ENCODE data around the gene SLC19A1.

SLC19A1 gene

GRCh38 chr21:45467221-45467779, 74.9 kb downstream of the SLC19A1 start:
- no peak for DNase-seq (ENCODE audit: low spot score)

GRCh38 chr21:45466330-45467220, 75.7 kb downstream of the SLC19A1 start:
- DNase-seq (ENCODE audit: low spot score), result no peak

- no peak for DNase-seq (ENCODE audit: low spot score)
Observed at GRCh38 chr21:45465611-45466329, 76.5 kb downstream of the SLC19A1 start.

- no peak for DNase-seq (ENCODE audit: low spot score)
Observed at GRCh38 chr21:45465105-45465504, 77.1 kb downstream of the SLC19A1 start.

GRCh38 chr21:45464309-45464708, 77.9 kb downstream of the SLC19A1 start:
- no peak for DNase-seq (ENCODE audit: low spot score)

- no peak for DNase-seq (ENCODE audit: low spot score)
Observed at GRCh38 chr21:45463871-45464270, 78.4 kb downstream of the SLC19A1 start.

- no peak for DNase-seq (ENCODE audit: low spot score)
Observed at GRCh38 chr21:45461806-45462341, 80.4 kb downstream of the SLC19A1 start.

- DNase-seq (ENCODE audit: low spot score), result no peak
Observed at GRCh38 chr21:45461369-45461750, 80.9 kb downstream of the SLC19A1 start.

- peak; percentile 18 for DNase-seq (ENCODE audit: low spot score)
Observed at GRCh38 chr21:45460611-45461368, 81.5 kb downstream of the SLC19A1 start.

- no peak for DNase-seq (ENCODE audit: low spot score)
Observed at GRCh38 chr21:45460011-45460565, 82.2 kb downstream of the SLC19A1 start.

- no peak for DNase-seq (ENCODE audit: low spot score)
Observed at GRCh38 chr21:45459171-45460010, 82.8 kb downstream of the SLC19A1 start.

GRCh38 chr21:45458281-45459170, 83.7 kb downstream of the SLC19A1 start:
- DNase-seq (ENCODE audit: low spot score), result no peak

- no peak for DNase-seq (ENCODE audit: low spot score)
Observed at GRCh38 chr21:45457832-45458172, 84.4 kb downstream of the SLC19A1 start.

GRCh38 chr21:45457161-45457831, 84.9 kb downstream of the SLC19A1 start:
- DNase-seq (ENCODE audit: low spot score), result no peak

- DNase-seq (ENCODE audit: low spot score), result no peak
Observed at GRCh38 chr21:45456584-45457160, 85.6 kb downstream of the SLC19A1 start.

GRCh38 chr21:45455674-45456583, 86.3 kb downstream of the SLC19A1 start:
- DNase-seq (ENCODE audit: low spot score), result no peak

GRCh38 chr21:45454926-45455673, 87.1 kb downstream of the SLC19A1 start:
- no peak for DNase-seq (ENCODE audit: low spot score)
